ENCODE results near the gene C9orf50. TPM values are rescaled to one million over a fixed set of nuclear protein-coding genes. Genes with fewer than 3 reads are reported as not detected.
A peak's percentile ranks its signal among the peaks of the same experiment; 100 is the strongest.

C9orf50 gene, protein sequence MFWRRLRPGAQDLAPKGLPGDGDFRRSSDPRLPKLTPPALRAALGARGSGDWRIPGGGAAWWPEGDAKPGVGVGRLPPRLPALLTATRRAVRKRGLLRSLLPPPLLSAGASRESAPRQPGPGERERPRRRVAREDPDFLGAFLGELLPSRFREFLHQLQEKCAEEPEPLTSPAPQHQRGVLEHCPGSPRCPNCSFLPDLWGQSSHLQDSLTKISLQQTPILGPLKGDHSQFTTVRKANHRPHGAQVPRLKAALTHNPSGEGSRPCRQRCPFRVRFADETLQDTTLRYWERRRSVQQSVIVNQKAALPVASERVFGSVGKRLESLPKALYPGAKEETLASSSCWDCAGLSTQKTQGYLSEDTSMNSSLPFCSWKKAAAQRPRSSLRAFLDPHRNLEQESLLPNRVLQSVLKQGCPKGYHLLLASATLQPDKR
- polyA plus RNA-seq (2013, experiment 1 of 2), result 0.11 TPM
- 0.07 TPM for polyA plus RNA-seq (2013, experiment 2 of 2)

DNA sequence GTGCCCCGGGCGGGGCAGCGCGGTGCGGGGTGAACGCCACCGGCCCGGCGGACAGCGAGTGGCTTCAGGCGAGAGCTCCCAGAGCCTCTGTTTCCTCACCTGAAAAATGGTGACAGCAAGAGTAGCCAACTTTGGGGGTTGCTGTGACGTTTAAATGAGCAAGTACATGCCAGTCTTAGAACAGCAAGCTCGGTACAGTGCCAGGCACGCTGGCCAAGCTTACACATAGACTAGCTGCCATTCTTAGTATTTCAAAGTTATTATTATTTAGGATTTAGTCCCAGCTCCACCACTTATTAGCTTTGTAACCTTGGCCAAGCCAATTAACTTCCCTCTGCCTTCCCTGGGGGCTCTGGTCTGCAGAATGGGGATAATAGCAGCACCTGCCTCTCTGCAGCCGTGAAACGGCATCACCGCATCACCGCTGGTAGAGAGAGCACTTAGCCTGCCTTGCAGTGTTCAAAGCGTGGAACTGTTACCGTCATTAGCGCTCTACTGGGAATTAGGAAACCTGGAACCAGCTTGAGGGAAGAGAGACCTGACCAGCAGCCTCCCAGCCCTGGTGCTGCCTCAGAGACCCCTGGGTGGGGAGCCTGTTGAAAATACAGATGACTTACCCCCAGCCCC, at the start of gene C9orf50:
Gene C9orf50 (minus strand): TSS at position 433 of the 627 bp plus-strand sequence. CDS start 527 bp downstream, outside the sequence.
- H3K9me3 ChIP-seq (replicated peaks in 1 of 2; ENCODE audit: control insufficient read depth in 2 of 2, insufficient read depth in 1 of 2, low read depth in 1 of 2, low read length in 2 of 2), result peaks cover 0 to 5% of the 10 kb centered on the region in 2 donors
- H4K8ac ChIP-seq (ENCODE audit: low read depth, low read length), result peak within 1 kb of the TSS; percentile 96
- H3K9ac ChIP-seq (ENCODE audit: low read depth, low read length, poor library complexity), result peak within 1 kb of the TSS; percentile 89
- H2AK5ac ChIP-seq (ENCODE audit: low read depth, low read length), result peak within 1 kb of the TSS; percentile 57
- H3K23ac ChIP-seq (ENCODE audit: low read depth, low read length, poor library complexity), result peak within 1 kb of the TSS; percentile 58
- no peak within 1 kb of the TSS for H3K4ac ChIP-seq (ENCODE audit: low read length)
- H3K14ac ChIP-seq (ENCODE audit: low read length), result peak within 1 kb of the TSS; percentile 94
- no peaks in the 10 kb centered on the region for H3K36me3 ChIP-seq (replicated peaks in 1 of 2; ENCODE audit: control insufficient read depth in 2 of 2, insufficient read depth in 2 of 2, low read length in 2 of 2)
- no peak within 1 kb of the TSS for H3K27ac ChIP-seq (replicated peaks; ENCODE audit: low read length)
- H3K18ac ChIP-seq (ENCODE audit: low read length), result peak within 1 kb of the TSS; percentile 99
- no peak within 1 kb of the TSS for H2BK5ac ChIP-seq (ENCODE audit: low read length)
- peak within 1 kb of the TSS; percentile 63 for H2AFZ ChIP-seq (ENCODE audit: low read length)
- peak within 1 kb of the TSS; percentile 24 for H2BK12ac ChIP-seq (ENCODE audit: low read length)
- H2BK15ac ChIP-seq (ENCODE audit: low read length), result peak within 1 kb of the TSS; percentile 92
- H3K27me3 ChIP-seq (ENCODE audit: control insufficient read depth in 3 of 3, insufficient read depth in 3 of 3, low read depth in 1 of 3, low read length in 3 of 3), result peaks cover 4 to 30% (median 7%) of the 10 kb centered on the region in 3 experiments
- peaks cover 0 to 7% of the 10 kb centered on the region in 2 donors for H3K4me1 ChIP-seq (ENCODE audit: control insufficient read depth in 2 of 2, insufficient read depth in 1 of 2, low read depth in 1 of 2, low read length in 2 of 2)
- peak within 1 kb of the TSS; percentile 21 for H2BK120ac ChIP-seq (ENCODE audit: low read depth, low read length)
- WGBS, 2 donors (ENCODE audit: extremely low coverage in 2 of 2, insufficient read length in 2 of 2, insufficient replicate concordance in 1 of 2), result no CpG with 5 or more reads among the region's 21 CpGs
- H3K4me3 ChIP-seq (ENCODE audit: low read length in 2 of 2), result peak within 1 kb of the TSS; percentile 25 to 83
- no peaks in the 10 kb centered on the region for H3K79me1 ChIP-seq (ENCODE audit: low read depth, low read length)
- DNase-seq (ENCODE audit: low spot score), result no peak
- H4K91ac ChIP-seq (ENCODE audit: low read depth, low read length, poor library complexity), result peak within 1 kb of the TSS; percentile 54
- H3K4me2 ChIP-seq (ENCODE audit: insufficient read depth, low read length, poor library complexity, severe bottlenecking), result peak within 1 kb of the TSS; percentile 84

DNA sequence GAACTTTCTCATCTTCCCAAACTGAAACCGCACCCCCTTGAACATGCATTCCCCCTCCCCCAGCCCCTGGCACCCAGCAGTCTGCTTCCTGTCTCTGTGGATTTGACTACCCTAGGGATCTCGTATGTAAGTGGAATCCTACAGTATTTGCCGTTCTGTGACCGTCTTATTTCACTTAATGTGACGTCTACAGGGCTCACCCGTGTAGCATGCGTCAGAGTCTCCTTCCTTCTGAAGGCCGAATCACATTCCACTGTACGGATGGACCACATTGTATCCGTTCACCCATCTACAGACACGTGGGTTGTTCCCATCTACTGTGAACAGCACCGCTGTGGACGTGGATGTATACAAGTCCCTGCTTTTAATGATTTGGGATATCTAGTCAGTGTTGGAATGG, 49.0 kb upstream of the C9orf50 start:
- WGBS, 2 donors (ENCODE audit: extremely low coverage in 2 of 2, insufficient read length in 2 of 2, insufficient replicate concordance in 1 of 2), result no CpG with 5 or more reads among the region's 13 CpGs
- Histone ChIP-seq H3K4me3 (ENCODE audit: low read length in 2 of 2) (no peak overlapping the region), H3K23ac (ENCODE audit: low read depth, low read length, poor library complexity) (no peak overlapping the region), H3K27ac (replicated peaks; ENCODE audit: low read length) (no peak overlapping the region), H3K4ac (ENCODE audit: low read length) (no peak overlapping the region), H3K9me3 (replicated peaks in 1 of 2; ENCODE audit: control insufficient read depth in 2 of 2, insufficient read depth in 1 of 2, low read depth in 1 of 2, low read length in 2 of 2) (no peaks in the 10 kb centered on the region), H3K14ac (ENCODE audit: low read length) (no peak overlapping the region), H2AK5ac (ENCODE audit: low read depth, low read length) (no peak overlapping the region), H3K79me1 (ENCODE audit: low read depth, low read length) (no peaks in the 10 kb centered on the region), H3K4me1 (ENCODE audit: control insufficient read depth in 2 of 2, insufficient read depth in 1 of 2, low read depth in 1 of 2, low read length in 2 of 2) (peaks cover 7 to 16% of the 10 kb centered on the region in 2 donors), H2BK12ac (ENCODE audit: low read length) (no peak overlapping the region), H3K9ac (ENCODE audit: low read depth, low read length, poor library complexity) (no peak overlapping the region), H3K27me3 (ENCODE audit: control insufficient read depth in 3 of 3, insufficient read depth in 3 of 3, low read depth in 1 of 3, low read length in 3 of 3) (peaks cover 0 to 77% (median 9%) of the 10 kb centered on the region in 3 experiments), H3K18ac (ENCODE audit: low read length) (no peak overlapping the region), H2AFZ (ENCODE audit: low read length) (no peak overlapping the region), H2BK120ac (ENCODE audit: low read depth, low read length) (no peak overlapping the region), H3K36me3 (replicated peaks in 1 of 2; ENCODE audit: control insufficient read depth in 2 of 2, insufficient read depth in 2 of 2, low read length in 2 of 2) (no peaks in the 10 kb centered on the region), H4K91ac (ENCODE audit: low read depth, low read length, poor library complexity) (no peak overlapping the region), H4K8ac (ENCODE audit: low read depth, low read length) (no peak overlapping the region), H2BK5ac (ENCODE audit: low read length) (no peak overlapping the region), H2BK15ac (ENCODE audit: low read length) (no peak overlapping the region), H3K4me2 (ENCODE audit: insufficient read depth, low read length, poor library complexity, severe bottlenecking) (no peak overlapping the region)
- no peak for DNase-seq (ENCODE audit: low spot score)

DNA sequence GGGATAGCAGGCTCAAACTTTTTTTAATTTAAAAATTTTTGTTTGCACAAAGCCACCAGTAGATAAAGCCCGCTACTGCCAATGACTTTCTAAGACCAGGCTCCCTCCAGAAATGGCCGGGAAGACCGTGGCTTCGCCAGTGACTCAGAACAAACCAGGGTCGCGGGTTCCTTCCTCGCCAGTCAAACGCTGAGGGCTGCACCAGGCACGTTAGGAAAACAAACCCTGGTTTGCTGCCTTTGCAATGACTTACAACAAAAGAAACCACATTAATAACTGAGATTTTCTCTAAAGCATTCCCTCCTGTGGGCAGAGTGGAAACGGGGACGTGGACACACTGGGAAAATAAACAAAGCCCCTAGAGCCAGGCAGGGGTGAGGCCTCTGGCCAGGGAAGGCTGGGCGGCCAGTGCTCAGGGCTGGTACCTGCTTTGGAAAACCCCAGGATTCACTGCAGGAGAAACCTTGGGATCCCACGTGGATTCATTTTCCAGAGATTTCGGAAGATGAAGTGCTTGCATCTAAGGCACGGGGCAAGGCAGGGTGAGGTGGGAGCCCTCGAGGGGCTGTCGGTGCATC, 48.3 kb upstream of the C9orf50 start:
- Histone ChIP-seq H3K4me2 (ENCODE audit: insufficient read depth, low read length, poor library complexity, severe bottlenecking) (no peak overlapping the region), H2BK12ac (ENCODE audit: low read length) (no peak overlapping the region), H3K9me3 (replicated peaks in 1 of 2; ENCODE audit: control insufficient read depth in 2 of 2, insufficient read depth in 1 of 2, low read depth in 1 of 2, low read length in 2 of 2) (no peaks in the 10 kb centered on the region), H2BK15ac (ENCODE audit: low read length) (no peak overlapping the region), H3K23ac (ENCODE audit: low read depth, low read length, poor library complexity) (no peak overlapping the region), H2AFZ (ENCODE audit: low read length) (peak overlapping the region; percentile 29), H4K8ac (ENCODE audit: low read depth, low read length) (no peak overlapping the region), H3K4ac (ENCODE audit: low read length) (no peak overlapping the region), H2BK5ac (ENCODE audit: low read length) (no peak overlapping the region), H3K79me1 (ENCODE audit: low read depth, low read length) (no peaks in the 10 kb centered on the region), H3K4me3 (ENCODE audit: low read length in 2 of 2) (no peak overlapping the region), H3K14ac (ENCODE audit: low read length) (no peak overlapping the region), H3K9ac (ENCODE audit: low read depth, low read length, poor library complexity) (no peak overlapping the region), H2BK120ac (ENCODE audit: low read depth, low read length) (no peak overlapping the region), H4K91ac (ENCODE audit: low read depth, low read length, poor library complexity) (no peak overlapping the region), H2AK5ac (ENCODE audit: low read depth, low read length) (no peak overlapping the region), H3K27me3 (ENCODE audit: control insufficient read depth in 3 of 3, insufficient read depth in 3 of 3, low read depth in 1 of 3, low read length in 3 of 3) (peaks cover 0 to 80% (median 15%) of the 10 kb centered on the region in 3 experiments), H3K27ac (replicated peaks; ENCODE audit: low read length) (no peak overlapping the region), H3K4me1 (ENCODE audit: control insufficient read depth in 2 of 2, insufficient read depth in 1 of 2, low read depth in 1 of 2, low read length in 2 of 2) (peaks cover 7 to 18% of the 10 kb centered on the region in 2 donors), H3K36me3 (replicated peaks in 1 of 2; ENCODE audit: control insufficient read depth in 2 of 2, insufficient read depth in 2 of 2, low read length in 2 of 2) (no peaks in the 10 kb centered on the region), H3K18ac (ENCODE audit: low read length) (no peak overlapping the region)
- no CpG with 5 or more reads among the region's 17 CpGs for WGBS, 2 donors (ENCODE audit: extremely low coverage in 2 of 2, insufficient read length in 2 of 2, insufficient replicate concordance in 1 of 2)
- no peak for DNase-seq (ENCODE audit: low spot score)
